ENCODE results near the gene CUTC.
"Not testable (repeated sequence)": the region's sequence is repeated elsewhere in the genome, so short reads cannot be mapped to it uniquely, and the experiment has no call there.

The CUTC gene

DNA sequence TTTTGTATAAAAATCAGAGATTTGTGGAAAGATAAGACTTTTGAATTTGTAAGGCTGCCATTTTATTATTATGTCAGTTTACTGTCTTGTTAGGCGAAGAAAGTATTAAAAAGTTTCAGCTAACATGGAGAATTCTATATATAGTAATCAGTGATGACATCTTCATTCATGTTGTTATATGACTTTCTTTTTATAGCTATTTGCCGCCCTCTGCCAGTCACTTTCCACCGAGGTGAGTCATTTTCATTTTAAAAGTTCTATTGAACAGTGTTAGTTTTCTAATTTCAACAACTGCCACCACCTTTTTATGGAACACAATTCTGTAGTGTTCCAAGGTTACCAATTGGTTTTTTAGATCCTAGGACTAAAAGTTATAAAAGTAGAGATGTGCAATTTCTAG, 11.8 kb downstream of the CUTC start:
- peak; percentile 9 for DNase-seq

DNA sequence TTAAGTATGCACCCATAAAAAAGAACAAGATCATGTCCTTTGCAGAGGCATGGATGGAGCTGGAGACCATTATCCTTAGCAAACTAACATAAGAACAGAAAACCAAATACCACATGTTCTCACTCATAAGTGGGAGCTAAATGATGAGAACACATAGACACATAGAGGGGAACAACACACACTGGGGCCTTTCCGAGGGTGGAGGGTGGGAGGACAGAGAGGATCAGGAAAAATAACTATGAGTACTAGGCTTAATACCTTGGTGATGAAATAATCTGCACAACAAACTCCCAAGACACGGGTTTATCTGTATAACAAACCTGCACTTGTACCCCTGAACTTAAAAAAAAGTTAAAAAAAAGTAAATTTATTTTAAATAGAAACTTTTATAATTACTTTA, 14.1 kb downstream of the CUTC start:
- DNase-seq, result not testable (repeated sequence)

DNA sequence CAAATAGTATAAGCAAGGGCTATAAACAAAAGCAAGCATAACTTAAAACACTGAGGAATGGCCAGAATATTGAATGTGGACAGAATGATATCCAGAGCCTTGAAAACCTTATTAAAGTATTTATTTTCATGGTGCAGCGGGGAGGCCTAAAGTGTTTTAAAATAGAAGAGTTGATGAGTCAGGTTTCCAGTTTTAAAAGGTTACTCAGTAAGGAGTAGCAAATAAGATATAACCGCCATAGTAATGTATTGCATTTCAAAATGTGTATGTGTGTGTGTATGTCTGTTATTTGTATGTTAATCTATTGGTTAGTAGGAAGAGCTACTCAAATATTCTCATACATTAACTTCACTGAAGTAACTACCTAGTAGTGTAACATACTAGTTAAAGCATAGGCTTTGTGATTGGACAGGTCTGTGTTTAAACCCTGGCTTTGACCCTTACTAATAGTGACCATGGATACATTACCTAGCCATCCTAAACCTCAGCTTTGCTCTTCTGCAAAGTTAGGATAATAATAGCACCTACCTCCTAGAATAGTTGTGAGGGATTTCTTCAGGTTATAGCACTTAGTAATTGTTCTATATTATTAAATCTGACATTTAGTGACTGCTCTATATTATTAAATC, 16.9 kb downstream of the CUTC start:
- no peak for DNase-seq

DNA sequence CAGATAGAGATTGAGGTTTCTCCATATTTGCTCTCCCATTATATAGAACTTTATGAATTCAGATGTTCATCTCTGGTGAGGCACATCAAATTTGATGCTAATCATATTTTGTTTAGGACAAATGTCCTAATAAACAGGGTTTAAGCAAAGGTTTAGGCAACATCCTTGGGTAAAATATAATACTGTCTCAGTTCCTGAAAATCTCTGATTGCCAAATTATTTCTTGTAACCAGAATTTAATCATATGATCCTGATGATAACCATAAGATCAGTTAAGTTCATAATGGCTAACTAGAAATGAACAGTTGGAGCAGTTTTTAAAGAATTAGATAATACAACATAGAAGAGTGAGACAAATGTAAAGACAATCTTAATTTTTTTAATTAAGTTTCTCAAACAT, 18.6 kb downstream of the CUTC start:
- DNase-seq, result no peak

DNA sequence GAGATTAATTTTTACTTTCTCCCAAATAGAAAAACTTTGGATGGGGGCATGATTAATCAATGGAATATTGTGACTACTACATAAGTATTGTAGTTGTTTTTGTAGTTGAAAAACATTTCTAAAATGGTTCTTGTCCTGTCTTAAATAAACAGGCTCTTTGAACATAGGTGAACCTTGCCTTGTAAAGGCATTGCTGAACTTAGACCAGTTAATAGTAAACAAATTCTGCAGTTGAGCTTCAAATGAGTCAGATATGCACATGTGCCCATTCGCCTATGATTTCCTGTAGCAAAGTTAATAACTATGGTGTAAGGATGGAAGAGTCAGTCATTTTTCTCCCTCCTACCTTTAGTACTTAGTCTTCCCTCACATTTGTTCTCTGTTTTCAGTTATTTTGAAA, 22.6 kb downstream of the CUTC start:
- no peak for DNase-seq

DNA sequence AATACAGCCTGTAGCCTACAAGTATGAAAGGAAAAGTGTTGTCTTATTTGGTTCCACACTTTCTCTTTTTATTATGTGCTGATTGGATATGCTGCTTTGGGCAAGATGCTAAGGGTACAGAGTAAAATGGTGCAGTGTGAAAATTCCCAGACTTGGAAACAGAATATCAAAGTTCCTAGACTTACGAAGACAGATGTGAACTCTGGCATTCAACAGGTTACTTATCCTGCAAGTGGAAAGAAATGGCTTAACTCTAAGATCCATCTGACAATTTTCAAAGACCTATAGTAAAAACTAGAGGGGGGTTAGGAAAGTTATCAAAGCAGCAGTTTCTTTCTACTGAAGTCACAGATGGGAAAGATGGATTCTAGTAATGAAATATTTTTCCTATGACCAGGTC, 24.1 kb downstream of the CUTC start:
- no peak for DNase-seq

DNA sequence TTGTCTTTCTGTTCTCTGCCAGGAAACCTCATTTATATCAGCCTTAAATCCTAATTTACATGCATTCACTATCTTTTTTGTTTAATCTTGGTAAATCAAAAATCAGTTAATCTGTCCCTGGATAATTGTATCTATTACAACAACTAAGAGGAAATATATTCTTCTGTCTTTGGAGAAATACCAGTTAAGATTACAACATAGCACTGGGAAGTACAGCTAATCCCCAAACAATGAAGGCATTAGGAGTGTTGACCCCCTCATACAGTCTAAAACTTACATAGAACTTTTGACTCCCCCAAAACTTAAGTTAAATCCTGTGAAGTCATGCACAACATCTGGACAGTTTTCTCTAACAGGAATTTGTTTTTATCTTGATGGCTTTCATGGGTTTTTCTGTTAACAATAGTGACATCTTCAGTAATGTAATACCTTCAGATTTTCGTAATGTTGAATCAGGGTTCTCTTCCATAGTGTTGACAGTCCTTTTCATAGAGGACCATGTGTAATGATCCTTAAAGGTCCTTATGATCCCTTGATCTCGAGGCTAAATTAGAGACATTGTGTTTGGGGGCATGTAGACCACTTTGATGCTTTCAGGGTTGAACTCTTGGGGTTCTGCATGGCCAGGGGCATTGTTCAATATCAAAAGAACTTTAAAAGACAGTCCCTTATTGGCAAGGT, 26.3 kb downstream of the CUTC start:
- DNase-seq, result no peak

DNA sequence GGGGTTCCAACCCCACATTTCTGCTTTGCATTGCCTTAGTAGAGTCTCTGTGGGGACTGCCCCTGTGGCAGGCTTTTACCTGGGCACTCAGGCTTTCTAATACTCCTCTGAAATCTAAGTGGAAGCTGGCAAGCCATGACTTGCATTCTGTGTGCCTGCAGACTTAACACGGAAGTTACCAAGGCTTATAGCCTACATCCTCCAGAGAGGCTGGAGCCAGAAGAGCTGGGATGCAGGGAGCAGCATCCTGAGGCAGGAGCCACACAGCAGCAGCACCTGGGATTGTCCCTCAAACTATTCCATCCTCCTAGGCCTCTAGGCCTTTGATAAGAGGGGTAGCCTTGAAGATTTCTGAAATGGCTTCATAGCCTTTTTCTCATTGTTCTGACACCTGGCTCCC, 28.3 kb downstream of the CUTC start:
- DNase-seq, result no peak

DNA sequence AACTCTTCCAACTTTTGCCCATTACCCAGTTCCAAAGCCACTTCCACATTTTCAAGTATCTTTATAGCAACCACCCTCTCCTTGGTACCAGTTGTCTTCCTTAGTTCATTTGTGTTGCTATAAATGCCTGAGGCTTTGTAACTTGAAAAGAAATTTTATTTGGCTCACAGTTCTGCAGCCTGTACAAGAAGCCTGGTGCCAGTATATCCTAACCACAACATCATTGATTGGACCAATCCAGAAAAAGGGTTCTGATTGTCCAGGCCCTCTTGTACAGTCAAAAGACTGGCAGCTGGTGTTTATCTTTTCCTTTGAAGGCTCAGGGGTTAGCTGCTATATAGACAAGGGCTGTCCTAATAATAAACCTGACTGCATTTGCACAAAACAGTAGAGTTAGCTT, 29.3 kb downstream of the CUTC start:
- no peak for DNase-seq

DNA sequence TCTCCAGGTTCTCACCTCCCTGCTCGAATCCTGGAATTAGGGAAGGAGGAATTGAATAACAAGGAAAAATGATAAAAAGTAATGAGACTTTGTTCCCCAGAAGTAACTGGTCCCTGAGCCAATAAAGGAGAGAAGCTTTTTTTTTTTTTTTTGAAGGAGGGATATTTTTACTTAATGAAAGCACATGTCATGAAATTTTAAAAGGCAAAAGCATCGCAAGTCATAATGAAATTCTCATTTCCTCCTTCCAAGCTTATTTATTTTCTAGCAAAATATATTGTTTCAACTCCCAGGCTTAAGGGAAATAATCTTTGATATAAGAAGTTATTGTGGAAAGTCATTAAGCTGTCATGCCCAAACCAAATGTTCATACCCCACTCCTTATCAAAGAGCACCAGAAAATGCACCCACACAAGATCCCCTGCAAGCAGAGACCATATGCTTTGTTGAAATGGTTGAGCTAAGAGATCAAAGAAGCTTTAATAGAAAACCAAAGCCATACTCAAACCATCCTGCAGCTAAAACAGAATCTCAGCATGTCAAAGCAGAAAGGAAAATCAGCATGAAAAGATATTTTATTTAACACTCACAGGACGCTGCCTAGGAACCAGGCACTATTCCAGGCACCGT, 33.8 kb downstream of the CUTC start:
- DNase-seq, result peak; percentile 30

DNA sequence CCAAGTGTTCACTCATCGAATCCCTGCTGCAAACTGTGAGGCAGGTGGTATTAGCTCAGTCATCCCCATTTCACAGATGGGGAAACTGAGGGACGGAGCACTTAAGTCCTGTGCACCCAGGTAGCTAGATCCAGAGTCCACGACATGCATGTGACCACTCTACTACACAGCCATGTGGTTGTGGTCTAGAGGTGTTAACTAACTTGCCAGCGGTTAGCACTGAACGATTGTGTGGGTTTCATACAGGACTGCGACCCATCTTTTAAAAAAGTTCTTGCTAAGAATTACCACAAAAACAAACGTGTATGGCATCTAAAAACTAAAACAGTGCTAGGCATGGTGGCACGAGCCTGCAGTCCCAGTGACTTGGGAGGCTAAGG, 34.3 kb downstream of the CUTC start:
- DNase-seq, result no peak

DNA sequence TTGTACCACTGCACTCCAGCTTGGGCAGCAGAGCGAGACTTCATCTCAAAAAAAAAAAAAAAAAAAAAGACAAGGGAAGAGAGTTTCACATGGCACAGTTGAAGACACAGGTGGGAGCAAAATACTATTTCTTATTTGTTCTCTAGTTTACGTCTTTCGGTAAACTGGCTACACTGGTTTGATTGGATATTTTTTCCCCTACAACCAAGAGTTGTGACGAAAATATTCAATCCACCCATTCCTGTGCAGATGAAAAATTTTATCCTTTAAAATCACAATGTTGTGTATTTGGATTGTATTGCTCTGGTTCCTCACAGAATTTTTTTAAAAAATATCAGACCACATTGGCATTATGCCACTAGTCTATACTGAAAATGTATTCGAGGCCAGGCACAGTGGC, 35.9 kb downstream of the CUTC start:
- DNase-seq, result no peak

DNA sequence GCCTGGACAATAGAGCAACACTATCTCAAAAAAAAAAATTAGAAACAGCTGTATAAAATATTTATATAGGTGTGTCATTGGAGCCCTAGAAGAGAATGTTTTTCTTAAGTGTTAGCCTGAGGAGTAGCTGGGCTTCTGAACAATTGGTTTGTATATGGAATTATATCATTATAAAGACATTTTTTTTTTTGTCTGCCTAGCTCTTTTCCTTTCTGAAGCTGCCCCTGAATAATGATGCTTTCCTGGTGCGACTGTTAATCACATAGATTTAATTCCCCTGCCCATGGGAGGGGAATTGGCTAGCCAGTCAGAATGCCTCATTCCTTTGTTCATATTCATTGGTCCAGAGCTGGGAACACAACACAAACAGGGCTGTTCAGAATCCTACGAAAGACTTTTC, 36.5 kb downstream of the CUTC start:
- no peak for DNase-seq

DNA sequence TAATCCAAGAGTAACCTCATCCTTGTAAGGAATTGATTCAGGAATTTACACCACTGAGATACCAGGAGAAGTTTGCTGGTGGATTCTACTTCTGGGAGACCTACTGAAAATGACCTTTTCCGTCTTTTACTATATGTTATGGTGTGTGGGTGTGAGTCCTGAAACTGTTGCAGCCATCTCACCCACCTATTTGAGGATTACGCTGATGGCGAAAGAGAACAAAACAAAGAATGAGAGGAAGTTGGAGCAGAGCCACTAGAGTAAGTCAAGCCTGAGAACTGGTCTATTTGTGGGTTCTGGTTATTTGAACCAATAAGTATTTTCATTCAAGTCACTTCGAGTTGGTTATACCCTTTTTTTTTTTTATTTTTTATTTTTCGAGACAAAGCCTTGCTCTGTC, 37.7 kb downstream of the CUTC start:
- peak; percentile 54 for DNase-seq

DNA sequence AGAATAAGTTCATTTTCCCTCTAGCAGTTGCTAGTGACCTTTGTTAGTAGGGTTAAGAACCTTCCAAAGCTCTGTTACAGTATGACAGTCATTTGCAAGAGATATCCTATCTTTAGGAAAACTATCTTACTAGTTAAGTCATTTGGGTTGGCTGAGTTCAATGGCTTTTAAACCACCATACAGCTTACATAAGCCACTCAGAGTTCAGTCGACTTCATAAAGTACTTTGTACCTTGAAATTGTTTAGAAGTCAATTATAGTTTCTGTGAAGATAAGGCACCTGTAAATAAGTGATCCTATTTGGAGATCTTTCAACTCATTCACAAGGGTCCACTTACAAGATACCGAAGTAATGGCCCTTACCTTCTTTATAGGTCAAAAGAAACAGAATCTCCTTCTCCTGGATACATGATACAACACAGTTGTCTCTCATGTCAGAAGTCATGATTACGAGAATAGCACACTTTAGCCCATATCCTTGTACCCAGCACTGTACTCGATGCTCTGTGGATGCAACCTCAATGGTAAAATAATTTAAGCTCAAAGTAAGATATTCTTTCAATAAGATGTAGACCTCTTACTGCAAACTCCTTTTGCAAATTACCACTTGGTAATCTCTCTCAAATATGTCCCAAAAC, 38.5 kb downstream of the CUTC start:
- no peak for DNase-seq

DNA sequence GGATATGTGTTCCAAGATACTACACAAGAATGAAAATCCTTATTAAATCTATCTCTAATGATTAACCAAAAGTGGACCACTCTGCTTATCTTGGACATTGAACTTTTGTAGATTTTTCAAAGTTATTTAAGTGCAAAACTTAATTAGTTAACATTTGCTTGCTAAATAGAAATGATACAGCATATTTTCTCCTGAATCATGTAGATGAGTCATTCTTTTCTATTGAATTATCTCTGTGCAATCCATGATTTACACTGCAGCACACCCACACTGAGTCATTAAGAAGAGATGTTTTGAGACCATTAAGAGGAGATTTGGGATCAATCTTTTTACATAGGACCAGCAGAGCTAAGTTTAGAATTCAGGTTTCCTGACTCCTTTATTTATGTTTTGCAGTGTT, 43.8 kb downstream of the CUTC start:
- peak; percentile 13 for DNase-seq

DNA sequence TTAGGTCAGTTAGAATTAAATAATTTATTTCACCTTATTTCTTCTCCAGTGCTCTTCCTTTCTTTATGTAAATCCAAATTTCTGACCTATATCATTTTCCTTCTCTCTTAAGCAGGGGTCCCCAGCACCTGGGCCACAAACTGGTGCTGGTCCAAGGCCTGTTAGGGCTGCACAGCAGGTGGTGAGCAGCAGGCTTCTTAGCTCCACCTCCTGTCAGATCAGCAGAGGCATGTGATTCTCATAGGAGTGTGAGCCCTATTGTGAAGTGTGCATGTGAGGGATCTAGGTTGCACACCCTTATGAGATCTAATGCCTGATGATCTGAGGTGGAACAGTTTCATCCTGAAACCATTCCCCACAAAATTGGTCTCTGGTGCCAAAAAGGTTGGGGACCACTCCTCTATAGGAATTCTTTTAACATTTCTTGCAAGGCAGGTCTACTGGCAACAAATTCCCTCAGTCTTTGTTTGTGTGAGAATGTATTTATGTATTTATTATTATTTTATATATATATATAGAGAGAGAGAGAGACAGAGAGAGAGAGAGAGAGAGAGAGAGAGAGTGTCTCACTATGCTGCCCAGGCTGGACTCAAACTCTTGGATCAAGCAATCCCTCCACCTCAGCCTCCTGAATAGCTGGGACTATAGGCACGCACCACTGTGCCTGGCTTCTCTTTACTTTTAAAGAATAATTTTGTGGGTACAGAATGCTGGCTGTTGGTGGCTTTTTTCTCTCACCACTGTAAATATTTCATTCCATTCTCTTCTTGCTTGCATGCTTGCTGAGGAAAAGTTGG, 46.1 kb downstream of the CUTC start:
- DNase-seq, result no peak

DNA sequence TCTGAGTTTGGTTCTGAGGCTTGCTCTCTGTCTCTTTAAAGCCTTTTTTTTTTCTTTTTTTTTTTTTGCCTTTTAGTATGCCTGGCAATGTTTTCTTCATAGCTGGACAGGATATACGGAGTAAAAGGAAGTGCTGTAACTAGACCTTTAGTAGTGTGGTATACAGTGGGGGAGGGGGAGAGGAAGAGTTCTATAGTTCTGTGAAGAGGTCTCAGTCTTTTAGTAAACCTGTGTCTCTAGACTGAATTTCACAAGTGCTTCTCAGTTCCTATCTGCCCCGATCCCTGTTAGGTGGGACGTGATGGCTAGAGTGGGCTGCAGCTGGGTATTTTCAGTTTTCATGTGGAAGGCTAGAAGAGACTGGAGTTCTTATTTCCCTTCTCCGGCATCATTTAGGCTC, 47.3 kb downstream of the CUTC start:
- DNase-seq, result peak; percentile 72

DNA sequence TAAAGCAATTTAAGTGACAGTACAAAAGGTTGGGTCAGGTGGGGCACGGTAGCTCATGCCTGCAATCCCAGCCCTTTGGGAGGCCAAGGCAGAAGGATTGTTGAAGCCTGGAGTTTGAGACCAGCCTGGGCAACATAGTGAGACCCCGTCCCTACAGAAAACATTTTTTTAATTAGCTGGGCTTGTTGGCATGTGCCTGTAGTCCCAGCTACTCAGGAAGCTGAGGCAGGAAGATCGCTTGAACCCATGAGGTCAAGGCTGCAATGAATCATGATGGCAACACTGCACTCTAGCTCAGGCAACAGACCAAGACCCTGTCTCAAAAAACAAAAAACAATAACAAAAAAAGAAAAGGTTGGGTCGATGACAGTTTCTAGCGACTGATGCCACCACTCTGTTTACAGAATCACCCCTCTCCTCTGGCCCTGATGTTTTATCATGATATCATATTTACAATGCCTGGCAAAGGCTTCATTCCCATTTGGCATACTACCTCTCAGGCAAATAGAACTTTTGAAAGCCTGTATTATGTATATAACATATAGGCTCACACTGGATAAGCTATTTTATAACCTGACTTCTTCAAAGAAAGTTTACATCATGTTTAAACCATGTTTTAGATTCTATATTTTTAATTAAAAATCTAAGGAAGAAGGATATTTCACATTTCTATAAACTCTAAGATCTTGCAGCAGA, 49.8 kb downstream of the CUTC start:
- DNase-seq, result no peak

DNA sequence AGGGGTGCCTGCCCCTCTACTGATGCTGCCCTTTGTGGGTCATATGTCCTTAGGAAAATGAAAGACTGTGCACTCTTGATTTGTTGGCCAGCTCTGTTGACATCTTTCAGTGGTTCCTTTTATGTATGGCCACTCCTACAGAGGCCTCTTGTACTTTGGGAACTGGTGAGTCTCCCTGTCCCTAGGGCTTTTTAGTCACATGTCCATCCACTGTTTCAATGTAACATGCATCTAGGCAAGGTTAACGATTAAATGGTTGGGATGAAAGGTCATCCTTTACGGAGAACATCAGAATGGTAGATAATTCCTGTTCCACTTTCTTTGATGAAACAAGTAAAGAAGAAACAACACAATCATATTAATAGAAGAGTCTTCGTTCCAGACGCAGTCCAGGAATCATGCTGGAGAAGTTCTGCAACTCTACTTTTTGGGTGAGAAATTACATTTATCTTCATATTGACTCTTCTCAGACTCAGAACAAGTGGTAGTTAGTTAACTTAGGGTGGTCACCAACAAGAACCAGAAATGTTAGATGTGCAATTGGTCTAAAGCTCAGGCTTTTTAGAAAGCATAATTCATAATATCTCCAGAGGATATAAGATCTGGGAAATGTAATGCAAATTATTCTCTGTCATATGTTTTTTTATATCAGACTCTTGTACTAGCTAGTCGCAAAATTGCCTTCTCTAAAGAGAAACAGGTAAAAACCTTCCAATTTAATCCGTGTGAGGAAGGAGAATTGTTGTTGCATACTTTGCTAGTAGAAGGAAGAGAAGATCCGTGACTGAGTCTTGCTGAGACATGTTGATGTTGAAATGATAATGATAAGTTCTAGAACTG, 50.6 kb downstream of the CUTC start, which contains the start of gene ABCC2:
ABCC2 (plus strand) TSS at position 194 of the 840 bp plus-strand sequence; CDS start at position 399, 205 bp downstream.
- DNase-seq, result no peak

DNA sequence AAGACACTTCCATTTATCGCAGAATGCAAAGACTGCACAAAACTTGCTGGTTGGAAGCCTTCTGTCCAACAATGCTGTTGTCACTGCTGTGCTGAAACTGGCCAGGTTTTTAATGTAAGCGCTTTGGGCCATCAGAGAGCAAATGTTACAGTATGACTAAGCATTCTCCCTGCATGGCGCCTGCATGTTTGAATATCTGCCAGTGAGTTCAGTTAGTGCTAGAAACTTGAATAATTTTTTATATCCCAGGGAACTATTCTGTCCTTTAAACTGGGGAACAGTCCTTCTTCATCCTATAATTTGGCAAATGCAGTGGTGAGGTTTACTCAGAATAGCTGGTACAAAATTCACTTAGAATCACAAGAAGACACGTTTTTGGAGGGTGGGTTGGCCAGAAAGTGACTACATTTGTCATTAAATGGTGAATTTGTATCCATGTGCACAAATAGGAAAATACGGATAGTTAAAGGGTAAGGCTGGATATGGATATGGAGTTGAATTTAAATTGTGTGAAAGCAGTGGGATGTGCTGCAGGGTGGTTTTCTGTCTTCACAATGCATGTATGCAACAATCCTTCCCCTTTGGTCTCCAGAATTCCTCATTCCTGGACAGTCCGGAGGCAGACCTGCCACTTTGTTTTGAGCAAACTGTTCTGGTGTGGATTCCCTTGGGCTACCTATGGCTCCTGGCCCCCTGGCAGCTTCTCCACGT, 52.1 kb downstream of the CUTC start:
- no peak for DNase-seq

Data from MV-4-11 (cell line).